Stimulated activated naive B cell treated with anti-CD40 and anti-IgM and Interleukin-4, amounts not matched to agents 10 μg/mL and 1 μg/mL and 100 μg/mL, for 72 hours (primary cell): Measurements from ENCODE around the gene MIF4GD.

Experiments used
- ATAC-seq, 2 donors: fragments of 150-1000 bp; cut with Tn5 transposase; replicated peaks; 2 replicates each; pipeline ENCODE4 v1.10.0; 2021; ENCODE audit warnings: moderate library complexity in 1 of 2
- DNase-seq: peaks from one replicate; pipeline ENCODE4 v3.0.0; 2021
- H3K27ac Mint-ChIP-seq: one replicate; pipeline ENCODE4 v1.8.0; 2022; ENCODE audit warnings: mild to moderate bottlenecking, mixed read lengths
- H3K27me3 Mint-ChIP-seq, 2 donors: one replicate each; pipeline ENCODE4 v1.8.0; 2022; ENCODE audit warnings: mixed read lengths in 2 of 2
- H3K36me3 Mint-ChIP-seq, 2 donors: one replicate each; pipeline ENCODE4 v1.8.0; 2022; ENCODE audit warnings: mixed read lengths in 2 of 2, mild to moderate bottlenecking in 1 of 2
- H3K4me1 Mint-ChIP-seq, 2 donors: one replicate each; pipeline ENCODE4 v1.8.0; 2022; ENCODE audit warnings: mixed read lengths in 2 of 2, mild to moderate bottlenecking in 1 of 2
- H3K4me3 Mint-ChIP-seq, 2 donors: one replicate each; pipeline ENCODE4 v1.8.0; 2022; ENCODE audit warnings: mild to moderate bottlenecking in 2 of 2, mixed read lengths in 2 of 2, moderate library complexity in 1 of 2
- H3K9me3 Mint-ChIP-seq, 2 donors: one replicate each; pipeline ENCODE4 v1.8.0; 2022; ENCODE audit warnings: mixed read lengths in 2 of 2, mild to moderate bottlenecking in 1 of 2

MIF4GD gene

DNA sequence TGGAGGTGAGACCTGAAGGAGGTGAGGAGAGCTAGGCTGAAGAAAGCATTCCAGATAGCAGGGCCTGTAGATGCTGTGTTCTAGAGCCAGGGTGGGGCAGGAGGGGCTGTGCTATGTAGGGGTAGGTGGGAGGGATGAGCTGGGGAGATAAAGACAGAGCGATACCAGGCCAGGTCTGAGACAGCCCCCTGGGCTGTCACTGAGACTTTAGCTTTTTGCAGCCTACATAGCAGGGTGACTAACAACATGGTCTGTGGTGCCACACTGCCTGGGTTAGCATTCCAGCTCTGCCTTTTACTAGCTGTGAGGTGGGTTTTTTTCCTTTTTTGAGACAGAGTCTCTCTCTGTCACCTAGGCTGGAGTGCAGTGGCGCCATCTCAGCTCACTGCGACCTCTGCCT lies 51.2 kb downstream of the MIF4GD start:
- Mint-ChIP-seq H3K27ac (no peak overlapping the region), H3K27me3 (no peaks in the 10 kb centered on the region), H3K36me3 (peaks cover 44 to 55% of the 10 kb centered on the region in 2 donors), H3K4me1 (peaks cover 0 to 4% of the 10 kb centered on the region in 2 donors), H3K9me3 (no peaks in the 10 kb centered on the region), H3K4me3 (no peak overlapping the region)
- DNase-seq = no peak
- ATAC-seq = no peak

DNA sequence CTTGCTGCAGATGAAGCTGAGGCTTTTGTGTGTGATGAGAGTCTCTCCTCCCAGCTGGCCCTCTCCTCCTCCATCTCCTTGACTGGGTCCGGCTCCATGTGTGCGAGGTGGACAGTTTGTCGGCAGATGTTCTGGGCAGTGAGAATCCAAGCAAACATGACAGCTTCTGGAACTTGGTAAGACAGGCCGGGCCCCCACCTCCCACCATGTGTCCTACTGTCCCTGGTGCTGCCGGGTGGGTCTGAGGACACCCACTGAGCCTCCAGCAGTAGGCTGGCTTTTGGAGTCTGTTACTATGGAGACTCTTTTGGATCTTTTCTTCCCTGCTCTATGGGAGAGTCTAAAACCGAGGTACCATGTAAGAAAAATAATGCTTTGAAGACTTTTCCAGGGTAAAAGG lies 52.9 kb downstream of the MIF4GD start:
- no peak overlapping the region for H3K27ac Mint-ChIP-seq

More for the DNA sequence above, 52.9 kb downstream of the MIF4GD start:
- Mint-ChIP-seq H3K4me3 (no peak overlapping the region), H3K9me3 (no peaks in the 10 kb centered on the region), H3K4me1 (peaks cover 0 to 4% of the 10 kb centered on the region in 2 donors), H3K27me3 (no peaks in the 10 kb centered on the region), H3K36me3 (peaks cover 45 to 55% of the 10 kb centered on the region in 2 donors)
- no peak for ATAC-seq
- DNase-seq = no peak
